Measurements from ENCODE around the gene ILF2.

- TF ChIP-seq EZH2 (IDR thresholded peaks at IDR 0.05; ENCODE audit: insufficient read depth, poor library complexity, severe bottlenecking) (no peak), EZH2phosphoT487 (IDR thresholded peaks at IDR 0.05; ENCODE audit: insufficient read depth, low read depth) (no peak)
Observed at GRCh38 chr1:153711026-153711425, 40.2 kb upstream of the ILF2 start.

Measured in GM23248 (cell line).